SK-N-SH (cell line): ENCODE measurements around the gene SYNPO2. TPM values are rescaled to one million over a fixed set of nuclear protein-coding genes. Genes with fewer than 3 reads are reported as not detected.

Source experiments
- CTCF ChIA-PET: fragments of 300-600, 350-600 bp; formaldehyde crosslinking; extraction: SDS; loops from one replicate; lab custom pipeline; 2021; lab: Yijun Ruan, JAX
- POLR2A ChIA-PET: fragments of 350-600 bp; sonication (Branson Sonifier 250); formaldehyde crosslinking; extraction: SDS; loops from one replicate; lab custom pipeline; 2020; ENCODE audit warnings: antibody characterized with exemption, inconsistent platforms; lab: Yijun Ruan, JAX
- DNase-seq: peaks from one replicate; pipeline ENCODE4 v3.0.0; 2012
- H2AFZ ChIP-seq: fragments of 200-600 bp; sonication (generic); 2 replicates; pipeline ENCODE4 v1.8.1; 2016; ENCODE audit warnings: antibody characterized with exemption, mild to moderate bottlenecking, low read depth
- H3F3A ChIP-seq: fragments of 200-600 bp; sonication (generic); replicated peaks from 2 replicates; pipeline ENCODE3; 2016; ENCODE audit warnings: antibody characterized with exemption, mild to moderate bottlenecking; ENCODE audit not compliant: insufficient read depth
- H3K27ac ChIP-seq, 2 experiments: fragments of 200-500 bp in 1 of 2; fragments of 200-600 bp in 1 of 2; sonication (Bioruptor generic) in 1 of 2; sonication (generic), shearing (Covaris generic) in 1 of 2; 2 replicates each; pipeline versions ENCODE4 v1.5.1 to v1.6.1; 2014 to 2016; ENCODE audit warnings: low read depth in 2 of 2, inconsistent platforms in 1 of 2, low read length in 1 of 2, mild to moderate bottlenecking in 1 of 2, mixed read lengths in 1 of 2
- H3K27me3 ChIP-seq: fragments of 200-600 bp; sonication (generic), shearing (Covaris generic); 2 replicates; pipeline ENCODE4 v1.6.1; 2016; ENCODE audit warnings: mixed run types; ENCODE audit not compliant: insufficient read depth
- H3K36me3 ChIP-seq, 2 experiments: fragments of 200-500 bp in 1 of 2; fragments of 200-600 bp in 1 of 2; sonication (Bioruptor generic) in 1 of 2; sonication (generic) in 1 of 2; replicated peaks in 1 of 2; 2 replicates each; pipeline versions ENCODE3 to v1.5.1; 2014 to 2016; ENCODE audit warnings: low read length in 1 of 2, mild to moderate bottlenecking in 1 of 2; ENCODE audit not compliant: insufficient read depth in 2 of 2, control insufficient read depth in 1 of 2
- H3K4me1 ChIP-seq, 2 experiments: fragments of 200-500 bp in 1 of 2; fragments of 200-600 bp in 1 of 2; sonication (Bioruptor generic) in 1 of 2; sonication (generic), shearing (Covaris generic) in 1 of 2; 2 replicates each; pipeline versions ENCODE4 v1.5.1 to v1.6.1; 2014 to 2016; ENCODE audit warnings: low read depth in 1 of 2, low read length in 1 of 2, mixed run types in 1 of 2; ENCODE audit not compliant: insufficient read depth in 2 of 2, control insufficient read depth in 1 of 2
- H3K4me2 ChIP-seq: fragments of 200-600 bp; sonication (generic), shearing (Covaris generic); 2 replicates; pipeline ENCODE4 v1.6.1; 2017; ENCODE audit warnings: mixed run types
- H3K4me3 ChIP-seq, 2 experiments: fragments of 200-500 bp in 1 of 2; fragments of 200-600 bp in 1 of 2; sonication (Bioruptor generic) in 1 of 2; sonication (generic), shearing (Covaris generic) in 1 of 2; 2 replicates each; pipeline versions ENCODE4 v1.5.1 to v1.8.1; 2014 to 2016; ENCODE audit warnings: low read depth in 2 of 2, inconsistent platforms in 1 of 2, low read length in 1 of 2, mild to moderate bottlenecking in 1 of 2, mixed read lengths in 1 of 2, moderate library complexity in 1 of 2
- H3K79me2 ChIP-seq: fragments of 200-600 bp; sonication (generic); 2 replicates; pipeline ENCODE4 v1.8.1; 2017; ENCODE audit warnings: mild to moderate bottlenecking; ENCODE audit not compliant: insufficient read depth
- H3K9ac ChIP-seq: fragments of 200-600 bp; sonication (generic); 2 replicates; pipeline ENCODE4 v1.6.1; 2017; ENCODE audit warnings: mixed run types
- H3K9me2 ChIP-seq: fragments of 200-600 bp; sonication (generic); 2 replicates; pipeline ENCODE4 v1.6.1; 2017; ENCODE audit warnings: mixed run types
- H3K9me3 ChIP-seq: fragments of 200-600 bp; sonication (generic); 2 replicates; pipeline ENCODE4 v1.6.1; 2017; ENCODE audit warnings: mixed run types, mild to moderate bottlenecking, moderate library complexity
- H4K20me1 ChIP-seq: fragments of 200-600 bp; sonication (generic); 2 replicates; pipeline ENCODE4 v1.6.1; 2017; ENCODE audit warnings: mild to moderate bottlenecking, mixed run types; ENCODE audit not compliant: insufficient read depth
- CHD2 ChIP-seq: fragments of 150-350 bp; IDR thresholded peaks from 2 replicates; pipeline ENCODE4 v1.6.1; 2018; ENCODE audit warnings: low read length; ENCODE audit not compliant: partially characterized antibody
- CTCF ChIP-seq: fragments of 200-600 bp; sonication (generic); IDR thresholded peaks from 2 replicates; pipeline ENCODE4 v1.6.1; 2017; ENCODE audit warnings: antibody characterized with exemption, mild to moderate bottlenecking, moderate library complexity
- ELF1 ChIP-seq: IDR thresholded peaks from 2 replicates; pipeline ENCODE4 v1.4.0; 2012
- EZH2phosphoT487 ChIP-seq: fragments of 200-600 bp; sonication (generic); IDR thresholded peaks from 2 replicates; pipeline ENCODE4 v1.6.1; 2017; ENCODE audit warnings: low read depth, mixed run types, mild to moderate bottlenecking, antibody characterized with exemption, moderate library complexity, borderline replicate concordance
- FOXJ3 ChIP-seq: sonication (generic); formaldehyde crosslinking; IDR thresholded peaks from 2 replicates; pipeline ENCODE4 v1.5.1; 2020; ENCODE audit warnings: mild to moderate bottlenecking, missing genetic modification reagents
- FOXM1 ChIP-seq: IDR thresholded peaks from 2 replicates; pipeline ENCODE4 v1.4.0; 2012; ENCODE audit warnings: low read depth, mild to moderate bottlenecking
- GABPA ChIP-seq: IDR thresholded peaks from 2 replicates; pipeline ENCODE4 v1.4.0; 2012; ENCODE audit warnings: low read depth, mild to moderate bottlenecking
- GATA2 ChIP-seq: sonication (generic); formaldehyde crosslinking; IDR thresholded peaks from 2 replicates; pipeline ENCODE4 v1.5.0; 2020; ENCODE audit warnings: mild to moderate bottlenecking, missing genetic modification reagents
- IRF3 ChIP-seq: fragments of 150-350 bp; IDR thresholded peaks from 2 replicates; pipeline ENCODE4 v1.6.1; 2016; ENCODE audit warnings: mild to moderate bottlenecking, low read depth, low read length
- JUND ChIP-seq: IDR thresholded peaks from 2 replicates; pipeline ENCODE4 v1.4.0; 2012
- MAX ChIP-seq: IDR thresholded peaks from 2 replicates; pipeline ENCODE4 v1.4.0; 2012; ENCODE audit warnings: low read depth
- MEF2A ChIP-seq: IDR thresholded peaks from 2 replicates; pipeline ENCODE4 v1.4.0; 2012; ENCODE audit warnings: low read depth, borderline replicate concordance
- NRF1 ChIP-seq: IDR thresholded peaks from 2 replicates; pipeline ENCODE4 v1.6.1; 2012; ENCODE audit warnings: low read depth, mild to moderate bottlenecking, low read length
- PBX3 ChIP-seq: IDR thresholded peaks from 2 replicates; pipeline ENCODE4; 2012
- RAD21 ChIP-seq: IDR thresholded peaks from 2 replicates; pipeline ENCODE4 v1.6.1; 2012; ENCODE audit warnings: mild to moderate bottlenecking, low read length
- RCOR1 ChIP-seq: fragments of 150-350 bp; IDR thresholded peaks from 2 replicates; pipeline ENCODE4 v1.6.1; 2017; ENCODE audit warnings: antibody characterized with exemption, low read length
- REST ChIP-seq: IDR thresholded peaks from 2 replicates; pipeline ENCODE4 v1.6.1; 2012; ENCODE audit warnings: mild to moderate bottlenecking, low read depth, low read length, moderate library complexity
- RXRA ChIP-seq: IDR thresholded peaks from 2 replicates; pipeline ENCODE4 v1.4.0; 2012; ENCODE audit warnings: low read depth, mild to moderate bottlenecking, borderline replicate concordance
- SIN3A ChIP-seq: IDR thresholded peaks from 2 replicates; pipeline ENCODE4 v1.6.1; 2012; ENCODE audit warnings: low read depth, mild to moderate bottlenecking, low read length, moderate library complexity, borderline replicate concordance
- SMC3 ChIP-seq: IDR thresholded peaks from 2 replicates; pipeline ENCODE4 v1.6.1; 2012; ENCODE audit warnings: low read depth, low read length, improper control_type of control experiment
- TAF1 ChIP-seq: IDR thresholded peaks from 2 replicates; pipeline ENCODE4 v1.6.1; 2012; ENCODE audit warnings: low read depth, mild to moderate bottlenecking, low read length, moderate library complexity, borderline replicate concordance
- TCF12 ChIP-seq: IDR thresholded peaks from 2 replicates; pipeline ENCODE4 v1.4.0; 2012
- TEAD4 ChIP-seq: IDR thresholded peaks from 2 replicates; pipeline ENCODE4 v1.4.0; 2012; ENCODE audit warnings: mild to moderate bottlenecking, borderline replicate concordance; ENCODE audit not compliant: insufficient read depth
- USF1 ChIP-seq: IDR thresholded peaks from 2 replicates; pipeline ENCODE4 v1.4.0; 2012; ENCODE audit warnings: low read depth, borderline replicate concordance
- YY1 ChIP-seq: IDR thresholded peaks from 2 replicates; pipeline ENCODE4 v1.4.0; 2012; ENCODE audit warnings: low read depth, mild to moderate bottlenecking
- WGBS: methylation state at CpG from one replicate; pipeline ENCODE4 v1.1.6; 2017; ENCODE audit warnings: low lambda C conversion rate; 5-methylcytosine and 5-hydroxymethylcytosine counted together
- polyA plus RNA-seq, 3 experiments: library from polyadenylated mRNA; depleted of rRNA; stranded (reverse); fragments of >200 nt; gene quantifications; 2 replicates each; pipeline ENCODE4 v1.2.3, GENCODE V29; 2012

The SYNPO2 gene
- polyA plus RNA-seq (2012; rRNA removed), result 7.2 and 10.8 TPM in 2 replicates
- polyA plus RNA-seq (2012; cell fraction: cytosol; rRNA removed), result 10.9 and 14.7 TPM in 2 replicates
- polyA plus RNA-seq (2012; cell fraction: nucleus; rRNA removed), result 6.6 and 10.1 TPM in 2 replicates

GRCh38 chr4:118888666-118889311 is at the start of gene SYNPO2:
Gene SYNPO2, plus strand, starts transcription at chr4:118888854. Its CDS starts 183 bp downstream, at chr4:118889037.
- CTCF ChIA-PET, result interaction anchor here (0.9 to 8.1 kb wide), 19 partner anchors 10 to 147 kb away, joined by 3 to 133 read pairs (median 12); partner anchors contain the start of gene SEC24D
- H3K9ac ChIP-seq, result peak within 1 kb of the TSS; percentile 56
- TF ChIP-seq GABPA (no peak), ELF1 (no peak), FOXJ3 (no peak), RAD21 (peak; percentile 8; the same call in 1 of the 2 replicates), CTCF (no peak), USF1 (peak; percentile 71; the same call in 1 of the 2 replicates), SMC3 (no peak; the same call in 1 of the 2 replicates), IRF3 (no peak), PBX3 (0 out of 2 replicates have a peak, but pooled peaks have one; percentile 10), REST (peak; percentile 79), MEF2A (no peak), JUND (no peak), GATA2 (CRISPR knock-in tag) (peak; percentile 52), MAX (peak; percentile 87), TAF1 (peak; percentile 99), TEAD4 (no peak), EZH2phosphoT487 (no peak), YY1 (peak; percentile 51; the same call in 1 of the 2 replicates), NRF1 (peak; percentile 21; the same call in 1 of the 2 replicates), FOXM1 (no peak), CHD2 (peak; percentile 60), SIN3A (no peak), RCOR1 (peak; percentile 46), TCF12 (peak; percentile 37; the same call in 1 of the 2 replicates), RXRA (no peak)

More at GRCh38 chr4:118888666-118889311, at the start of gene SYNPO2:
- Histone ChIP-seq H3F3A (peaks cover 6% of the 10 kb centered on the region), H3K9me3 (no peaks in the 10 kb centered on the region), H4K20me1 (no peaks in the 10 kb centered on the region), H2AFZ (peak within 1 kb of the TSS; percentile 87), H3K79me2 (peaks cover 33% of the 10 kb centered on the region), H3K27ac (peak within 1 kb of the TSS; percentile 72 to 89), H3K9me2 (no peaks in the 10 kb centered on the region), H3K4me2 (peak within 1 kb of the TSS; percentile 75), H3K4me3 (peak within 1 kb of the TSS; percentile 75 to 91), H3K27me3 (no peaks in the 10 kb centered on the region), H3K36me3 (no peaks in the 10 kb centered on the region), H3K4me1 (peaks cover 0 to 13% of the 10 kb centered on the region in 2 experiments; a peak in 2 of 4 replicates)
- POLR2A ChIA-PET, result interaction anchor here (0.6 to 1.8 kb wide), 22 partner anchors 10 to 147 kb away, joined by 3 to 20 read pairs (median 4); no protein-coding TSS in a partner anchor
- WGBS, result 0% methylated on average over 12 of the region's 29 CpGs
- peak; percentile 78 for DNase-seq
